B cell (primary cell): ENCODE measurements around the gene HSPBAP1. TPM values are rescaled to one million over a fixed set of nuclear protein-coding genes. Genes with fewer than 3 reads are reported as not detected.

Experiments used
- ATAC-seq: fragments of 200-7000 bp; cut with Tn5 transposase; one replicate; pipeline ENCODE4 v1.10.0; 2021; ENCODE audit warnings: low read depth, mild to moderate bottlenecking, moderate number of reproducible peaks, moderate library complexity
- CTCF ChIA-PET: fragments of 350-600 bp; sonication (Branson Sonifier 250); formaldehyde crosslinking; loops from one replicate; lab custom pipeline; 2021; ENCODE audit warnings: antibody characterized with exemption, inconsistent platforms; lab: Charles Lee
- POLR2A ChIA-PET: fragments of 350-600 bp; sonication (Branson Sonifier 250); formaldehyde crosslinking; loops from one replicate; lab custom pipeline; 2021; ENCODE audit warnings: antibody characterized with exemption; lab: Charles Lee
- DNase-seq: peaks from one replicate; pipeline ENCODE4 v3.0.0; 2013
- H2AFZ ChIP-seq: 2 replicates; pipeline ENCODE4 v1.6.1; 2012; ENCODE audit warnings: mild to moderate bottlenecking, low read depth, low read length; ENCODE audit not compliant: insufficient read depth, poor library complexity, severe bottlenecking
- H3K27ac ChIP-seq, 2 donors: 1 replicate in 1 of 2; 2 replicates in 1 of 2; pipeline ENCODE4 v1.5.1; 2012 to 2013; ENCODE audit warnings: low read length in 2 of 2, mild to moderate bottlenecking in 2 of 2, moderate library complexity in 1 of 2
- H3K27me3 ChIP-seq, 4 experiments: fragments of 200-600 bp in 1 of 4; sonication (generic) in 1 of 4; replicated peaks in 1 of 4; 1 replicate in 2 of 4; 2 replicates in 2 of 4; pipeline versions ENCODE4 v1.6.1 to v1.7.0; 2013 to 2016; ENCODE audit warnings: low read length in 3 of 4, mild to moderate bottlenecking in 2 of 4, mixed read lengths in 1 of 4, moderate library complexity in 1 of 4; ENCODE audit not compliant: insufficient read depth in 4 of 4, control insufficient read depth in 3 of 4; ENCODE audit errors: control extremely low read depth in 1 of 4
- H3K36me3 ChIP-seq, 2 experiments: replicated peaks in 1 of 2; 1 replicate in 1 of 2; 2 replicates in 1 of 2; pipeline versions ENCODE4 v1.6.1 to v1.7.1; 2013; ENCODE audit warnings: low read length in 1 of 2; ENCODE audit not compliant: insufficient read depth in 2 of 2, control insufficient read depth in 1 of 2; ENCODE audit errors: control extremely low read depth in 1 of 2, extremely low read depth in 1 of 2
- H3K4me1 ChIP-seq, 2 donors: fragments of 200-600 bp in 1 of 2; sonication (generic) in 1 of 2; 1 replicate in 1 of 2; 2 replicates in 1 of 2; pipeline versions ENCODE4 v1.5.1 to v1.6.1; 2013 to 2017; ENCODE audit warnings: low read length in 2 of 2; ENCODE audit not compliant: control insufficient read depth in 2 of 2, insufficient read depth in 2 of 2
- H3K4me2 ChIP-seq: replicated peaks from 2 replicates; pipeline ENCODE3; 2012; ENCODE audit warnings: mild to moderate bottlenecking, low read depth, low read length; ENCODE audit not compliant: poor library complexity, severe bottlenecking
- H3K4me3 ChIP-seq, 5 experiments: fragments of 200-600 bp in 1 of 5; sonication (generic) in 1 of 5; 1 replicate in 3 of 5; 2 replicates in 2 of 5; pipeline versions ENCODE4 v1.5.1 to v1.7.0; 2011 to 2016; ENCODE audit warnings: low read length in 4 of 5, mild to moderate bottlenecking in 4 of 5, low read depth in 2 of 5, control low read depth in 1 of 5, moderate library complexity in 1 of 5; ENCODE audit not compliant: insufficient read depth in 1 of 5; ENCODE audit errors: control extremely low read depth in 1 of 5, extremely low read depth in 1 of 5
- H3K79me2 ChIP-seq: fragments of 200-600 bp; sonication (generic); one replicate; pipeline ENCODE4 v1.6.0; 2016; ENCODE audit warnings: low read length; ENCODE audit not compliant: control insufficient read depth, insufficient read depth
- H3K9ac ChIP-seq: fragments of 200-600 bp; sonication (generic); 2 replicates; pipeline ENCODE4 v1.6.1; 2017; ENCODE audit warnings: mild to moderate bottlenecking, low read length, moderate library complexity
- H3K9me3 ChIP-seq, 3 donors: one replicate each; pipeline versions ENCODE4 v1.6.1 to v1.7.1; 2013; ENCODE audit warnings: low read length in 2 of 3; ENCODE audit not compliant: control insufficient read depth in 2 of 3, insufficient read depth in 1 of 3; ENCODE audit errors: control extremely low read depth in 1 of 3
- H4K20me1 ChIP-seq: 2 replicates; pipeline ENCODE4 v1.6.0; 2012; ENCODE audit warnings: mild to moderate bottlenecking, low read length; ENCODE audit not compliant: insufficient read depth, control insufficient read depth, poor library complexity, severe bottlenecking
- H3K27ac Mint-ChIP-seq: one replicate; pipeline ENCODE4 v1.8.0; 2021; ENCODE audit warnings: mixed read lengths
- H3K27me3 Mint-ChIP-seq: one replicate; pipeline ENCODE4 v1.8.0; 2021; ENCODE audit warnings: mixed read lengths
- H3K4me1 Mint-ChIP-seq: one replicate; pipeline ENCODE4 v1.8.0; 2021; ENCODE audit warnings: mixed read lengths
- H3K4me3 Mint-ChIP-seq: one replicate; pipeline ENCODE4 v1.8.0; 2021; ENCODE audit warnings: mixed read lengths
- H3K9me3 Mint-ChIP-seq: one replicate; pipeline ENCODE4 v1.8.0; 2022; ENCODE audit warnings: mixed read lengths; ENCODE audit not compliant: insufficient read depth
- CTCF ChIP-seq: fragments of 200-600 bp; IDR thresholded peaks from one replicate; pipeline ENCODE4 v1.8.0; 2022; ENCODE audit warnings: antibody characterized with exemption, mild to moderate bottlenecking
- EZH2 ChIP-seq: IDR thresholded peaks from 2 replicates; pipeline ENCODE4 v1.6.1; 2012; ENCODE audit warnings: borderline replicate concordance, low read depth, mild to moderate bottlenecking, moderate library complexity, low read length; ENCODE audit not compliant: insufficient read depth, poor library complexity, severe bottlenecking
- WGBS: methylation state at CpG from one replicate; pipeline ENCODE4 v1.1.5; 2013; ENCODE audit warnings: missing lambda C conversion rate; ENCODE audit not compliant: insufficient coverage; 5-methylcytosine and 5-hydroxymethylcytosine counted together
- intact Hi-C: fragments of 100-400 bp; cut with micrococcal nuclease; formaldehyde crosslinking; loops from one replicate; pipeline ENCODE4 v1.10.0; 2022
- polyA plus RNA-seq: library from polyadenylated mRNA; depleted of rRNA; stranded (reverse); fragments of >200 nt; gene quantifications from 2 replicates; pipeline ENCODE4 v1.2.3, GENCODE V29; 2012
- total RNA-seq, 2 donors: library from RNA; stranded (reverse); fragments of 120-200 nt in 1 of 2; gene quantifications; 1 replicate in 1 of 2; 2 replicates in 1 of 2; pipeline versions ENCODE4 v1.2.3 to v1.2.4, GENCODE V29; 2013 to 2022

Gene HSPBAP1
- total and polyA plus RNA-seq, 2 donors (not counting 1 experiment from before 2014, with no cell fraction given), result 23.0 to 49.6 TPM

- POLR2A ChIA-PET, result interaction anchor here (1.2 kb wide), 1 partner anchor 36 kb away, joined by 5 read pairs; the partner anchor contains the start of gene SLC49A4
These were observed 34.6 kb downstream of the HSPBAP1 start for GRCh38 chr3:122758877-122759560.

More at GRCh38 chr3:122758877-122759560, 34.6 kb downstream of the HSPBAP1 start:
- no peaks in the 10 kb centered on the region for H4K20me1 ChIP-seq
- Mint-ChIP-seq H3K27ac (no peak overlapping the region), H3K4me1 (peaks cover 11% of the 10 kb centered on the region), H3K9me3 (no peaks in the 10 kb centered on the region), H3K4me3 (no peak overlapping the region), H3K27me3 (no peaks in the 10 kb centered on the region)
- no peak overlapping the region for H2AFZ ChIP-seq
- no peaks in the 10 kb centered on the region for H3K27me3 ChIP-seq
- CTCF ChIA-PET, result interaction anchor here (0.6 to 1.7 kb wide), 3 partner anchors 17 to 92 kb away, joined by 3 to 6 read pairs (median 3); no protein-coding TSS in a partner anchor
- peaks cover 2 to 26% of the 10 kb centered on the region in 2 experiments for H3K36me3 ChIP-seq
- DNase-seq, result no peak
- 96% methylated on average over 2 of the region's 3 CpGs for WGBS
- H3K79me2 ChIP-seq, result no peaks in the 10 kb centered on the region
- TF ChIP-seq EZH2 (no peak), CTCF (no peak)
- peaks cover 5 to 7% of the 10 kb centered on the region in 2 donors for H3K4me1 ChIP-seq
- intact Hi-C loops, result loop anchor here (5.0 kb wide), 1 partner anchor 33 kb away; the partner anchor contains the start of gene HSPBAP1
- H3K9ac ChIP-seq, result no peak overlapping the region
- H3K27ac ChIP-seq, result no peak overlapping the region
- H3K9me3 ChIP-seq, result no peaks in the 10 kb centered on the region
- no peak for ATAC-seq
- no peak overlapping the region for H3K4me3 ChIP-seq
- no peak overlapping the region for H3K4me2 ChIP-seq
